Caco-2 (cell line): ENCODE data around the gene LMBR1L. TPM values are rescaled to one million over a fixed set of nuclear protein-coding genes. Genes with fewer than 3 reads are reported as not detected.

Source experiments
- BruUV-seq: library from RNA; stranded (reverse); fragments of 400-500 nt; replicated peaks from 2 replicates; lab custom pipeline; 2021; lab: Mats Ljungman, UMichigan
- CTCF ChIA-PET: fragments of 300-600 bp; sonication (Branson Sonifier 250); formaldehyde crosslinking; loops from one replicate; lab custom pipeline; 2022; ENCODE audit warnings: antibody characterized with exemption; lab: Charles Lee
- POLR2A ChIA-PET: fragments of 300-600 bp; sonication (Branson Sonifier 250); formaldehyde crosslinking; loops from one replicate; lab custom pipeline; 2022; ENCODE audit warnings: antibody characterized with exemption; lab: Charles Lee
- DNase-seq, 2 experiments: peaks; one replicate each; pipeline versions ENCODE4 v3.0.0 to v3.0.0-alpha.2; 2020 to 2022
- H3K27me3 ChIP-seq: replicated peaks from 2 replicates; pipeline ENCODE4 v1.6.0; 2011; ENCODE audit warnings: low read length; ENCODE audit not compliant: control insufficient read depth, insufficient read depth
- H3K36me3 ChIP-seq: 2 replicates; pipeline ENCODE4 v1.5.1; 2011; ENCODE audit warnings: low read length; ENCODE audit not compliant: control insufficient read depth, insufficient read depth
- H3K4me1 ChIP-seq: fragments of 250-450 bp; sonication (Bioruptor Pico); 2 replicates; pipeline ENCODE4 v1.5.1; 2020; ENCODE audit warnings: mild to moderate bottlenecking
- H3K4me3 ChIP-seq: 2 replicates; pipeline ENCODE4 v1.5.1; 2011; ENCODE audit warnings: low read depth, mild to moderate bottlenecking, control low read depth, low read length
- H3K9me3 ChIP-seq: fragments of 250-450 bp; sonication (Bioruptor Pico); 2 replicates; pipeline ENCODE4 v1.5.1; 2020; ENCODE audit warnings: mild to moderate bottlenecking, moderate library complexity
- H3K27ac Mint-ChIP-seq: one replicate; pipeline ENCODE4 v1.8.0; 2022; ENCODE audit warnings: mixed read lengths; ENCODE audit not compliant: unreplicated experiment
- H3K27me3 Mint-ChIP-seq: one replicate; pipeline ENCODE4 v1.8.0; 2022; ENCODE audit warnings: mixed read lengths; ENCODE audit not compliant: insufficient read depth, unreplicated experiment
- H3K36me3 Mint-ChIP-seq: one replicate; pipeline ENCODE4 v1.8.0; 2022; ENCODE audit warnings: mild to moderate bottlenecking, mixed read lengths; ENCODE audit not compliant: insufficient read depth, unreplicated experiment
- H3K4me1 Mint-ChIP-seq: one replicate; pipeline ENCODE4 v1.8.0; 2022; ENCODE audit warnings: low read depth, mixed read lengths; ENCODE audit not compliant: unreplicated experiment
- H3K4me3 Mint-ChIP-seq: one replicate; pipeline ENCODE4 v1.8.0; 2022; ENCODE audit warnings: mild to moderate bottlenecking, moderate library complexity, mixed read lengths; ENCODE audit not compliant: unreplicated experiment
- H3K9me3 Mint-ChIP-seq: one replicate; pipeline ENCODE4 v1.8.0; 2022; ENCODE audit warnings: mixed read lengths; ENCODE audit not compliant: unreplicated experiment
- CTCF ChIP-seq, 2 experiments: fragments of 200-600 bp in 1 of 2; IDR thresholded peaks; 1 replicate in 1 of 2; 2 replicates in 1 of 2; pipeline versions ENCODE4 v1.5.1 to v1.8.0; 2011 to 2022; ENCODE audit warnings: antibody characterized with exemption in 1 of 2, control low read depth in 1 of 2, inconsistent platforms in 1 of 2, low read depth in 1 of 2, low read length in 1 of 2, mild to moderate bottlenecking in 1 of 2, moderate library complexity in 1 of 2; ENCODE audit not compliant: insufficient read depth in 1 of 2, severe bottlenecking in 1 of 2, unreplicated experiment in 1 of 2
- intact Hi-C: fragments of 100-400 bp; cut with micrococcal nuclease; formaldehyde crosslinking; loops from one replicate; pipeline ENCODE4 v1.10.0; 2022; ENCODE audit not compliant: unreplicated experiment
- total RNA-seq: library from RNA; stranded (reverse); gene quantifications from 2 replicates; pipeline ENCODE4 v1.2.3, GENCODE V29; 2022

LMBR1L gene
- total RNA-seq, 1 experiment from 2014 or later, result 43.1 TPM

- no TSS peak for BruUV-seq
- peaks cover 8% of the 10 kb centered on the region; the same call in 1 of the 2 replicates for H3K27me3 ChIP-seq
- Mint-ChIP-seq H3K36me3 (peaks cover 42% of the 10 kb centered on the region), H3K9me3 (no peaks in the 10 kb centered on the region), H3K4me3 (no peak overlapping the region), H3K4me1 (peaks cover 7% of the 10 kb centered on the region), H3K27ac (no peak overlapping the region), H3K27me3 (peaks cover 11% of the 10 kb centered on the region)
- H3K36me3 ChIP-seq, result 0 out of 2 replicates have a peak, but pooled peaks cover 2% of the 10 kb centered on the region
- TF ChIP-seq CTCF (IDR thresholded peaks at IDR 0.05; ENCODE audit: insufficient read depth in 1 of 2, low read depth in 1 of 2, low read length in 1 of 2, severe bottlenecking in 1 of 2, unreplicated experiment in 1 of 2), result peak; percentile 78 to 90
- intact Hi-C loops, result loop anchor here (1.0 kb wide), 1 partner anchor 10 kb away; no protein-coding TSS in a partner anchor
- no peak overlapping the region for H3K4me3 ChIP-seq
- CTCF ChIA-PET, result interaction anchor here (0.6 to 5.8 kb wide), 9 partner anchors 9 to 358 kb away, joined by 3 to 42 read pairs (median 4); partner anchors contain the start of gene LMBR1L
- POLR2A ChIA-PET, result no interaction called here
- no peaks in the 10 kb centered on the region; the same call in 1 of the 2 replicates for H3K4me1 ChIP-seq
- DNase-seq, result peak in 1 of 2 experiments; percentile 71
- H3K9me3 ChIP-seq, result no peaks in the 10 kb centered on the region
Observed at GRCh38 chr12:49098035-49098451, 12.6 kb downstream of the LMBR1L start.

GRCh38 chr12:49097381-49097780 is 13.3 kb downstream of the LMBR1L start:
- CTCF ChIA-PET, result interaction anchor here (1.5 to 5.8 kb wide), 3 partner anchors 9 to 24 kb away, joined by 12 to 42 read pairs (median 14); no protein-coding TSS in a partner anchor
- peaks cover 42% of the 10 kb centered on the region for H3K36me3 Mint-ChIP-seq

GRCh38 chr12:49094975-49095365 is 15.7 kb downstream of the LMBR1L start:
- POLR2A ChIA-PET, result interaction anchor here (0.6 kb wide), 1 partner anchor 19 kb away, joined by 6 read pairs; no protein-coding TSS in a partner anchor

More at GRCh38 chr12:49097381-49097780, 13.3 kb downstream of the LMBR1L start:
- Mint-ChIP-seq H3K27ac (no peak overlapping the region), H3K4me3 (no peak overlapping the region), H3K4me1 (peaks cover 7% of the 10 kb centered on the region), H3K9me3 (no peaks in the 10 kb centered on the region), H3K27me3 (peaks cover 11% of the 10 kb centered on the region)
- no peak for DNase-seq
- H3K27me3 ChIP-seq, result peaks cover 8% of the 10 kb centered on the region; the same call in 1 of the 2 replicates
- POLR2A ChIA-PET, result no interaction called here
- H3K9me3 ChIP-seq, result no peaks in the 10 kb centered on the region
- no peak overlapping the region for H3K4me3 ChIP-seq
- no peaks in the 10 kb centered on the region; the same call in none of the 2 replicates for H3K4me1 ChIP-seq
- H3K36me3 ChIP-seq, result 0 out of 2 replicates have a peak, but pooled peaks cover 2% of the 10 kb centered on the region
- intact Hi-C loops, result no loop called here
- no TSS peak for BruUV-seq
- TF ChIP-seq CTCF (IDR thresholded peaks at IDR 0.05; ENCODE audit: insufficient read depth in 1 of 2, low read depth in 1 of 2, low read length in 1 of 2, severe bottlenecking in 1 of 2, unreplicated experiment in 1 of 2), result peak in 1 of 2 experiments; percentile 3

More at GRCh38 chr12:49094975-49095365, 15.7 kb downstream of the LMBR1L start:
- Mint-ChIP-seq H3K27ac (no peak overlapping the region), H3K9me3 (no peaks in the 10 kb centered on the region), H3K4me1 (peaks cover 7% of the 10 kb centered on the region), H3K36me3 (peaks cover 28% of the 10 kb centered on the region), H3K4me3 (peak overlapping the region; percentile 16), H3K27me3 (peaks cover 27% of the 10 kb centered on the region)
- H3K9me3 ChIP-seq, result no peaks in the 10 kb centered on the region
- H3K4me3 ChIP-seq, result no peak overlapping the region
- no peak for DNase-seq
- no peaks in the 10 kb centered on the region for H3K36me3 ChIP-seq
- H3K27me3 ChIP-seq, result peaks cover 10% of the 10 kb centered on the region; the same call in 1 of the 2 replicates
- intact Hi-C loops, result loop anchor here (1.0 to 2.0 kb wide), 2 partner anchors 16 to 31 kb away; partner anchors contain the start of gene LMBR1L
- no TSS peak for BruUV-seq
- CTCF ChIA-PET, result interaction anchor here (0.6 to 4.9 kb wide), 6 partner anchors 8 to 33 kb away, joined by 3 to 40 read pairs (median 4); partner anchors contain the start of gene LMBR1L
- peaks cover 11% of the 10 kb centered on the region for H3K4me1 ChIP-seq
- no peak for TF ChIP-seq CTCF (IDR thresholded peaks at IDR 0.05; ENCODE audit: insufficient read depth in 1 of 2, low read depth in 1 of 2, low read length in 1 of 2, severe bottlenecking in 1 of 2, unreplicated experiment in 1 of 2)
